ENCODE data around the gene GCNT4. TPM values are rescaled to one million over a fixed set of nuclear protein-coding genes. Genes with fewer than 3 reads are reported as not detected.

GCNT4 gene
- total RNA-seq, 1 experiment from 2014 or later, result not detected

Other genes starting within 250 kb of the GCNT4 start
- gene FAM169A, start 186.2 kb downstream of the GCNT4 start, total RNA-seq (2014; rRNA removed; shearing (Covaris generic); ENCODE audit: low replicate concordance), result 2.2 and 18.8 TPM in 2 replicates
- gene ANKRD31, start 184.3 kb upstream of the GCNT4 start, total RNA-seq (2014; rRNA removed; shearing (Covaris generic); ENCODE audit: low replicate concordance), result not detected in 2 replicates

Data from MG63 (cell line).